Tibial nerve (tissue), 4 donors: ENCODE results near the gene TP63. TPM values are rescaled to one million over a fixed set of nuclear protein-coding genes. Genes with fewer than 3 reads are reported as not detected.

ENCODE experiments used
- DNase-seq, 2 donors: peaks; one replicate each; pipeline ENCODE4 v3.0.0-alpha.2; 2019; ENCODE audit warnings: low spot score in 2 of 2
- H3K27ac ChIP-seq, 4 donors: fragments of 200-600 bp; sonication (generic) in 3 of 4; one replicate each; pipeline ENCODE4 v1.5.1; 2017 to 2019; ENCODE audit warnings: mild to moderate bottlenecking in 1 of 4
- H3K27me3 ChIP-seq, 2 donors: fragments of 200-600 bp; sonication (generic) in 1 of 2; one replicate each; pipeline versions ENCODE4 v1.5.1 to v1.6.0; 2017 to 2019
- H3K36me3 ChIP-seq, 3 donors: fragments of 200-600 bp; sonication (generic); one replicate each; pipeline ENCODE4 v1.5.1; 2018 to 2019
- H3K4me1 ChIP-seq, 4 donors: fragments of 200-600 bp; sonication (generic) in 3 of 4; one replicate each; pipeline ENCODE4 v1.5.1; 2017 to 2019
- H3K4me3 ChIP-seq, 4 donors: fragments of 200-600 bp; sonication (generic) in 3 of 4; one replicate each; pipeline ENCODE4 v1.5.1; 2017 to 2019; ENCODE audit warnings: mild to moderate bottlenecking in 1 of 4, moderate library complexity in 1 of 4
- H3K9me3 ChIP-seq, 4 donors: fragments of 200-600 bp; sonication (generic) in 3 of 4; one replicate each; pipeline ENCODE4 v1.5.1; 2017 to 2019
- EP300 ChIP-seq, 2 donors: sonication (generic); formaldehyde crosslinking; IDR thresholded peaks; one replicate each; pipeline ENCODE4 v1.6.1; 2017; ENCODE audit warnings: antibody characterized with exemption in 2 of 2, mild to moderate bottlenecking in 1 of 2
- POLR2A ChIP-seq, 2 donors: fragments of 450-650 bp; IDR thresholded peaks; one replicate each; pipeline ENCODE4 v1.6.1; 2017; ENCODE audit warnings: antibody characterized with exemption in 2 of 2, mild to moderate bottlenecking in 2 of 2, moderate library complexity in 2 of 2
- WGBS, 2 donors: methylation state at CpG; one replicate each; pipeline ENCODE4 v1.1.5; 2018; 5-methylcytosine and 5-hydroxymethylcytosine counted together
- total RNA-seq, 4 donors: library from RNA; depleted of rRNA; stranded (reverse); fragments of >200 nt; gene quantifications; one replicate each; pipeline ENCODE4 v1.1.0, GENCODE V29; 2016
- TF ChIP-seq, protein P1 (sequence below), 5 experiments: fragments of 200-600 bp in 3 of 5; fragments of 450-650 bp in 2 of 5; sonication (generic) in 3 of 5; IDR thresholded peaks; one replicate each; pipeline ENCODE4 v1.5.1; 2016 to 2019; ENCODE audit warnings: antibody characterized with exemption in 5 of 5, mild to moderate bottlenecking in 3 of 5, moderate library complexity in 2 of 5

The TP63 gene
- total RNA-seq, 4 donors from 2014 or later: 1.7 to 7.5 (median 4.2) TPM; not detected in 1

DNA sequence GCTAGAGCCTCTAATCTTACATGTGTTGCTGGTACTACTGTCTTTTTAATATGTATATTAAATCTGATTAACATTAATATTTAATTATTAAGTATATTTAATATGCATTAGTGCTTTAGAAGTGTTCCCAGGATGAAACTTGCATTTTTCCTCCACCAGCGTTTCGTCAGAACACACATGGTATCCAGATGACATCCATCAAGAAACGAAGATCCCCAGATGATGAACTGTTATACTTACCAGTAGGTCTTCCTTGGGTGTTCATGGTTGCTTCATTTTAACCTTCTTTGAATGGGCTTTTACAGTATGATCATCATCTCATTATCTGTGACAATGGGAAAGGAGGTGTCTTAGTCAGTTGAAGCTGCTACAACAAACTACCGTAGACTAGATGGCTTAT lies 238.0 kb downstream of the TP63 start:
- peaks cover 0 to 18% (median 0%) of the 10 kb centered on the region in 3 donors for H3K36me3 ChIP-seq
- H3K27ac ChIP-seq: no peak overlapping the region
- H3K9me3 ChIP-seq: peaks cover 0 to 5% (median 0%) of the 10 kb centered on the region in 4 donors
- no peak overlapping the region for H3K4me3 ChIP-seq
- no peaks in the 10 kb centered on the region for H3K27me3 ChIP-seq
- TF ChIP-seq, protein P1, sequence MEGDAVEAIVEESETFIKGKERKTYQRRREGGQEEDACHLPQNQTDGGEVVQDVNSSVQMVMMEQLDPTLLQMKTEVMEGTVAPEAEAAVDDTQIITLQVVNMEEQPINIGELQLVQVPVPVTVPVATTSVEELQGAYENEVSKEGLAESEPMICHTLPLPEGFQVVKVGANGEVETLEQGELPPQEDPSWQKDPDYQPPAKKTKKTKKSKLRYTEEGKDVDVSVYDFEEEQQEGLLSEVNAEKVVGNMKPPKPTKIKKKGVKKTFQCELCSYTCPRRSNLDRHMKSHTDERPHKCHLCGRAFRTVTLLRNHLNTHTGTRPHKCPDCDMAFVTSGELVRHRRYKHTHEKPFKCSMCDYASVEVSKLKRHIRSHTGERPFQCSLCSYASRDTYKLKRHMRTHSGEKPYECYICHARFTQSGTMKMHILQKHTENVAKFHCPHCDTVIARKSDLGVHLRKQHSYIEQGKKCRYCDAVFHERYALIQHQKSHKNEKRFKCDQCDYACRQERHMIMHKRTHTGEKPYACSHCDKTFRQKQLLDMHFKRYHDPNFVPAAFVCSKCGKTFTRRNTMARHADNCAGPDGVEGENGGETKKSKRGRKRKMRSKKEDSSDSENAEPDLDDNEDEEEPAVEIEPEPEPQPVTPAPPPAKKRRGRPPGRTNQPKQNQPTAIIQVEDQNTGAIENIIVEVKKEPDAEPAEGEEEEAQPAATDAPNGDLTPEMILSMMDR (IDR thresholded peaks at IDR 0.05): no peak
- no peak for TF ChIP-seq EP300 (IDR thresholded peaks at IDR 0.05)
- TF ChIP-seq POLR2A (IDR thresholded peaks at IDR 0.05): no peak
- WGBS, 2 donors: 97% methylated on average over 4 of the region's 4 CpGs
- DNase-seq: no peak
- no peaks in the 10 kb centered on the region for H3K4me1 ChIP-seq

DNA sequence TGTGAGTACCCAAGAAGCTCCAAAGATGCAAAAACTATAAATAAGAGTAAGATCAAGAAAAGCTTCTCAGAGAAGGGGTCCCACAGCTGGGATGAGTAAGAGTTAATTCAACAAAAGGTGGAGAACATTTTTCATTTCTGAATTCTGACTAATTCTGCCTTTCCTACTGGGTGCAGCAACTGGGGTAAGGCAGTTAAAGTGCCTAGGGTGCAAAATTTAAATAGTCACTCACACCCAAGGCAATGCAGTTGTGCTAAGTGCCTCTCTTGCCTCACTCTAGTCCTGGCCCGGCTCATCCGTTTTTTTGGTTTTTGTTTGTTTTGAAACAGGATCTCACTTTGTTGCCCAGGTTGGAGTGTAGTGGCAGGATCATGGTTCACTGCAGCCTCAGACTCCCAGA lies 240.2 kb downstream of the TP63 start:
- TF ChIP-seq POLR2A (IDR thresholded peaks at IDR 0.05): no peak
- no peak for TF ChIP-seq EP300 (IDR thresholded peaks at IDR 0.05)
- TF ChIP-seq, protein P1 (IDR thresholded peaks at IDR 0.05): no peak
- peaks cover 0 to 18% (median 0%) of the 10 kb centered on the region in 3 donors for H3K36me3 ChIP-seq
- H3K4me1 ChIP-seq: no peaks in the 10 kb centered on the region
- H3K9me3 ChIP-seq: peaks cover 0 to 5% (median 0%) of the 10 kb centered on the region in 4 donors
- no peak for DNase-seq
- no peaks in the 10 kb centered on the region for H3K27me3 ChIP-seq
- no peak overlapping the region for H3K27ac ChIP-seq
- WGBS, 2 donors: 86 to 91% methylated on average over 2 of the region's 2 CpGs
- no peak overlapping the region for H3K4me3 ChIP-seq

- Histone ChIP-seq H3K4me3 (no peak overlapping the region), H3K9me3 (no peaks in the 10 kb centered on the region), H3K27ac (no peak overlapping the region), H3K36me3 (no peaks in the 10 kb centered on the region), H3K27me3 (no peaks in the 10 kb centered on the region), H3K4me1 (no peaks in the 10 kb centered on the region)
- 61 to 76% methylated on average over 4 of the region's 4 CpGs for WGBS, 2 donors
- no peak for DNase-seq
- TF ChIP-seq POLR2A (IDR thresholded peaks at IDR 0.05): no peak
- TF ChIP-seq, protein P1 (IDR thresholded peaks at IDR 0.05): no peak
- TF ChIP-seq EP300 (IDR thresholded peaks at IDR 0.05): no peak
Measured at GRCh38 chr3:189883113-189883753, 252.0 kb downstream of the TP63 start.

DNA sequence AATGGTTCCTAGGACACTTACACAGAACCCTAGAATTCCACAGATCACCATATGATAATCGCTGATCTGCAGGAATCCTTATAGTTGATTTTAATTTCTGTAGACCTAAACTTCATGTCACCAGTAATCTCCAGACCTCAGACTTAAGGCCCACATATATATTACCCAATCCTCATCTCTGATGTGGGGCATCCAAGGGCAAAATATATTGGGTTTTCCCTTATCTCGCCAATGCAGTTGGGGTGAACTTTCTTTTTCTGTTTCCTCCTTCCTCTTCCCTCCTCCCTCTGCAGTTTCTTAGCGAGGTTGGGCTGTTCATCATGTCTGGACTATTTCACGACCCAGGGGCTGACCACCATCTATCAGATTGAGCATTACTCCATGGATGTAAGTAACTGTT lies 259.3 kb downstream of the TP63 start:
- Histone ChIP-seq H3K4me1 (no peaks in the 10 kb centered on the region), H3K9me3 (no peaks in the 10 kb centered on the region), H3K27me3 (no peaks in the 10 kb centered on the region), H3K36me3 (peaks cover 0 to 21% (median 0%) of the 10 kb centered on the region in 3 donors), H3K4me3 (no peak overlapping the region), H3K27ac (no peak overlapping the region)
- TF ChIP-seq, protein P1 (IDR thresholded peaks at IDR 0.05): no peak
- TF ChIP-seq POLR2A (IDR thresholded peaks at IDR 0.05) (no peak), EP300 (IDR thresholded peaks at IDR 0.05) (no peak)
- DNase-seq: no peak
- 76 to 79% methylated on average over 4 of the region's 4 CpGs for WGBS, 2 donors

DNA sequence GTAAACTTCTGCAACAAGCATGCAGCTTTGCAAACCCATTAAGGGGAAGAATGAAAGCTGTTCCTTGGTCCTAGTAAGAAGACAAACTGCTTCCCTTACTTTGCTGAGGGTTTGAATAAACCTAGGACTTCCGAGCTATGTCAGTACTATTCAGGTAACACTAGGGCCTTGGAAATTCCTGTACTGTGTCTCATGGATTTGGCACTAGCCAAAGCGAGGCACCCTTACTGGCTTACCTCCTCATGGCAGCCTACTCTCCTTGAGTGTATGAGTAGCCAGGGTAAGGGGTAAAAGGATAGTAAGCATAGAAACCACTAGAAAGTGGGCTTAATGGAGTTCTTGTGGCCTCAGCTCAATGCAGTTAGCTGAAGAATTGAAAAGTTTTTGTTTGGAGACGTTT lies 265.3 kb downstream of the TP63 start:
- Histone ChIP-seq H3K36me3 (peaks cover 0 to 4% (median 0%) of the 10 kb centered on the region in 3 donors), H3K4me3 (no peak overlapping the region), H3K27me3 (no peaks in the 10 kb centered on the region), H3K27ac (no peak overlapping the region), H3K9me3 (no peaks in the 10 kb centered on the region), H3K4me1 (no peaks in the 10 kb centered on the region)
- no peak for DNase-seq
- 86 to 89% methylated on average over 3 of the region's 3 CpGs for WGBS, 2 donors
- TF ChIP-seq, protein P1 (IDR thresholded peaks at IDR 0.05): no peak
- no peak for TF ChIP-seq POLR2A (IDR thresholded peaks at IDR 0.05)
- TF ChIP-seq EP300 (IDR thresholded peaks at IDR 0.05): no peak
